Bronchial epithelial cell (primary cell): ENCODE data around the gene ATP8A1. TPM values are rescaled to one million over a fixed set of nuclear protein-coding genes. Genes with fewer than 3 reads are reported as not detected.

Experiments
- DNase-seq: peaks from one replicate; pipeline ENCODE4 v3.0.0-alpha.2; 2010; ENCODE audit warnings: low read depth
- FAIRE-seq: peaks from 2 replicates; lab custom pipeline; 2011; peaks lifted over from hg19 to GRCh38; lab: Jason Lieb, UNC
- H3K27me3 ChIP-seq: 2 replicates; pipeline ENCODE4 v1.5.1; 2011; ENCODE audit warnings: low read length; ENCODE audit not compliant: control insufficient read depth, insufficient read depth
- H3K36me3 ChIP-seq: 2 replicates; pipeline ENCODE4 v1.5.1; 2011; ENCODE audit warnings: low read length; ENCODE audit not compliant: control insufficient read depth, insufficient read depth
- H3K4me3 ChIP-seq: 2 replicates; pipeline ENCODE4 v1.5.1; 2011; ENCODE audit warnings: mild to moderate bottlenecking, low read depth, low read length, control low read depth
- CTCF ChIP-seq: IDR thresholded peaks from 2 replicates; pipeline ENCODE4 v1.5.1; 2011; ENCODE audit warnings: mild to moderate bottlenecking, moderate library complexity, low read length, control low read depth, inconsistent platforms; ENCODE audit not compliant: insufficient read depth, severe bottlenecking
- total RNA-seq: library from RNA; depleted of rRNA; stranded (reverse); fragments of >200 nt; gene quantifications from 2 replicates; pipeline ENCODE4 v1.2.1, GENCODE V29; 2014

The ATP8A1 gene
- total RNA-seq, 1 donor from 2014 or later: 2.1 TPM

GRCh38 chr4:42484630-42485029, 172.3 kb downstream of the ATP8A1 start:
- H3K4me3 ChIP-seq: no peak overlapping the region
- no peaks in the 10 kb centered on the region for H3K36me3 ChIP-seq
- no peak for TF ChIP-seq CTCF
- FAIRE-seq: no peak
- H3K27me3 ChIP-seq: no peaks in the 10 kb centered on the region
- no peak for DNase-seq

- no peak for TF ChIP-seq CTCF
- no peak overlapping the region for H3K4me3 ChIP-seq
- FAIRE-seq: no peak
- no peaks in the 10 kb centered on the region for H3K27me3 ChIP-seq
- no peaks in the 10 kb centered on the region for H3K36me3 ChIP-seq
- DNase-seq: peak; percentile 58
Measured at GRCh38 chr4:42483426-42484379, 173.2 kb downstream of the ATP8A1 start.

DNA sequence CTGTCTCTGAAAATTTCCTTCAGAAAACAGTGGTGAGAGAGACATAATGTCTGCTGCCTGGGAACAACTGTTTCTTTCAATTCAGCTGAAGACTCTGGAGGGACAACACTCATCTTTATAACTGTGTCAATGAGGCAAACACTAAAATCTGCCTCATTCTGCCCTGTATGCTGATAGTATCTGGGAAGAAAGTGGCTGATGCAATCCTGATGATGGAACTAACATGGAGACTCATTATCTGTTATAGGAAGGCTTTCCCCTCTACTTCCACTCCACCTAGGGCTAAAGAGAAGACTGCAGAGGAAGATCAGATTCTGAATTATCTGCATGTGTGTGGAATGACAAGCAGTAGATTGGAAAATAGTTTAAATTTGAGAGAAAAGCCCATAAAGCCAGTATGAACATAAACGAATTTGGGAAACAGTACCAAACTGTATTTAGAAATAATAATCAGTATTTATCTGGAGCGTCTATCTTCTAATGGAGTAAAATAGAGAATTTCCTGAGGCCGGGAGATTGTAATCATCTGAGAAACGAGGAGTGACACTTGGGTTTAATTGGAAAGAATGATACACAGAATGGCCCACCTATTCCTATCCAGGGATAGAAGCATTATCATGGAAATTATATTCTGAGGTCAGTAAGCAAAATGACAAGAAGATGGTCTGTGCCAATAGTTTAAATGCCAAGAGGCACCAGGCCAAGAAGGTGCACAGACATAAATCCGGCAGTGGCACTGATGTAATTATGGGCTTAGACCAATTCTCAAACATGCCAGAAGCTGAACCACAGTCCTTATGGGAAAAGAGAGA, 174.2 kb downstream of the ATP8A1 start:
- no peak for FAIRE-seq
- DNase-seq: no peak
- no peaks in the 10 kb centered on the region for H3K27me3 ChIP-seq

DNA sequence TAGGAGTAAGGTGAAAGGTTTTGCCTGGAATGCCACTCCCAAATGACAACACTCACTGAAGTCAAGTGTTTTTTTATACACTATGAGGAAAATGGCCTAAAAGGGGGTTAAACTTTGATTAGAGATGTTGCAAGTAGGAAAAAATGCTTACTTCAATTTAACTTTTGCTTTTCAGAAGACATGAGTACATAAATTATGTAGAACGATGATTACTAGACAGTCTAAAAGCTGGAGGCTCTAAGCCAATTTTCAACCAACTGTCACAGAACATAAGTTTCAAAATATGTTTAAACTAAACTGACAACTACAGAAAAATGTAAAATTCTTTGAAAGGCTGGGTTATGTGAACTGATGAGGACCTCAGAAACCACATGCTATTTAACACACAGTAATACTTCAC, 176.2 kb downstream of the ATP8A1 start:
- no peak for FAIRE-seq
- Histone ChIP-seq H3K27me3 (no peaks in the 10 kb centered on the region), H3K36me3 (no peaks in the 10 kb centered on the region), H3K4me3 (no peak overlapping the region)
- no peak for DNase-seq
- TF ChIP-seq CTCF: no peak

More for the DNA sequence above, 174.2 kb downstream of the ATP8A1 start:
- H3K36me3 ChIP-seq: no peaks in the 10 kb centered on the region
- no peak for TF ChIP-seq CTCF
- no peak overlapping the region for H3K4me3 ChIP-seq

GRCh38 chr4:42480281-42480680, 176.6 kb downstream of the ATP8A1 start:
- H3K27me3 ChIP-seq: no peaks in the 10 kb centered on the region
- FAIRE-seq (no peak), DNase-seq (no peak)
- no peaks in the 10 kb centered on the region for H3K36me3 ChIP-seq
- no peak for TF ChIP-seq CTCF
- no peak overlapping the region for H3K4me3 ChIP-seq
